Gastroesophageal sphincter (tissue), 4 donors: ENCODE results near the gene FAXC. TPM values are rescaled to one million over a fixed set of nuclear protein-coding genes. Genes with fewer than 3 reads are reported as not detected.
"Not testable (repeated sequence)": the region's sequence is repeated elsewhere in the genome, so short reads cannot be mapped to it uniquely, and the experiment has no call there.

Experiments
- ATAC-seq: fragments of 150-250 bp; one replicate; pipeline ENCODE4 v1.9.1; 2016; ENCODE audit warnings: mild to moderate bottlenecking, moderate library complexity
- H3K27ac ChIP-seq, 4 donors: fragments of 200-600 bp; sonication (generic) in 3 of 4; 1 replicate in 3 of 4; 2 replicates in 1 of 4; pipeline ENCODE4 v1.5.1; 2016 to 2019
- H3K27me3 ChIP-seq: fragments of 200-600 bp; sonication (generic); one replicate; pipeline ENCODE4 v1.5.1; 2019
- H3K36me3 ChIP-seq, 2 donors: fragments of 200-600 bp; sonication (generic); one replicate each; pipeline ENCODE4 v1.5.1; 2019; ENCODE audit warnings: control low read depth in 1 of 2
- H3K4me1 ChIP-seq, 3 donors: fragments of 200-600 bp; sonication (generic); 1 replicate in 2 of 3; 2 replicates in 1 of 3; pipeline ENCODE4 v1.5.1; 2016 to 2019; ENCODE audit warnings: control low read depth in 2 of 3
- H3K4me3 ChIP-seq, 2 donors: fragments of 200-600 bp; sonication (generic); one replicate each; pipeline ENCODE4 v1.5.1; 2019; ENCODE audit warnings: mild to moderate bottlenecking in 1 of 2, moderate library complexity in 1 of 2
- H3K9me3 ChIP-seq, 3 donors: fragments of 200-600 bp; sonication (generic); one replicate each; pipeline ENCODE4 v1.5.1; 2017 to 2019; ENCODE audit warnings: control low read depth in 2 of 3
- EP300 ChIP-seq: sonication (generic); formaldehyde crosslinking; IDR thresholded peaks from one replicate; pipeline ENCODE4 v1.6.1; 2017; ENCODE audit warnings: antibody characterized with exemption, mild to moderate bottlenecking
- POLR2A ChIP-seq, 2 donors: fragments of 450-650 bp; IDR thresholded peaks; one replicate each; pipeline ENCODE4 v1.6.1; 2017; ENCODE audit warnings: antibody characterized with exemption in 2 of 2, mild to moderate bottlenecking in 2 of 2, moderate library complexity in 1 of 2
- POLR2AphosphoS5 ChIP-seq: sonication (generic); formaldehyde crosslinking; IDR thresholded peaks from one replicate; pipeline ENCODE4 v1.6.1; 2017; ENCODE audit warnings: antibody characterized with exemption
- WGBS, 2 donors: methylation state at CpG; one replicate each; pipeline ENCODE4 v1.1.5; 2018; ENCODE audit warnings: low coverage in 1 of 2; 5-methylcytosine and 5-hydroxymethylcytosine counted together
- total RNA-seq, 4 donors: library from RNA; depleted of rRNA; stranded (reverse); fragments of >200 nt; gene quantifications; one replicate each; pipeline ENCODE4 v1.1.0, GENCODE V29; 2016
- TF ChIP-seq, protein P1 (sequence below), 4 experiments: fragments of 200-600 bp in 2 of 4; fragments of 450-650 bp in 2 of 4; sonication (generic) in 1 of 4; IDR thresholded peaks; one replicate each; pipeline ENCODE4 v1.5.1; 2017 to 2019; ENCODE audit warnings: antibody characterized with exemption in 4 of 4, mild to moderate bottlenecking in 2 of 4, moderate library complexity in 2 of 4

Gene FAXC
- total RNA-seq, 4 donors from 2014 or later, result 18.4 to 48.4 (median 22.6) TPM

- WGBS, 2 donors, result 88 to 92% methylated on average over 3 to 4 of the region's 4 CpGs
- no peaks in the 10 kb centered on the region for H3K36me3 ChIP-seq
- no peak for ATAC-seq
- peaks cover 6% of the 10 kb centered on the region for H3K27me3 ChIP-seq
- H3K4me1 ChIP-seq, result peaks cover 0 to 50% (median 0%) of the 10 kb centered on the region in 3 donors
- no peaks in the 10 kb centered on the region for H3K9me3 ChIP-seq
- TF ChIP-seq EP300 (no peak), POLR2A (IDR thresholded peaks at IDR 0.05) (no peak), POLR2AphosphoS5 (no peak)
- TF ChIP-seq, protein P1, sequence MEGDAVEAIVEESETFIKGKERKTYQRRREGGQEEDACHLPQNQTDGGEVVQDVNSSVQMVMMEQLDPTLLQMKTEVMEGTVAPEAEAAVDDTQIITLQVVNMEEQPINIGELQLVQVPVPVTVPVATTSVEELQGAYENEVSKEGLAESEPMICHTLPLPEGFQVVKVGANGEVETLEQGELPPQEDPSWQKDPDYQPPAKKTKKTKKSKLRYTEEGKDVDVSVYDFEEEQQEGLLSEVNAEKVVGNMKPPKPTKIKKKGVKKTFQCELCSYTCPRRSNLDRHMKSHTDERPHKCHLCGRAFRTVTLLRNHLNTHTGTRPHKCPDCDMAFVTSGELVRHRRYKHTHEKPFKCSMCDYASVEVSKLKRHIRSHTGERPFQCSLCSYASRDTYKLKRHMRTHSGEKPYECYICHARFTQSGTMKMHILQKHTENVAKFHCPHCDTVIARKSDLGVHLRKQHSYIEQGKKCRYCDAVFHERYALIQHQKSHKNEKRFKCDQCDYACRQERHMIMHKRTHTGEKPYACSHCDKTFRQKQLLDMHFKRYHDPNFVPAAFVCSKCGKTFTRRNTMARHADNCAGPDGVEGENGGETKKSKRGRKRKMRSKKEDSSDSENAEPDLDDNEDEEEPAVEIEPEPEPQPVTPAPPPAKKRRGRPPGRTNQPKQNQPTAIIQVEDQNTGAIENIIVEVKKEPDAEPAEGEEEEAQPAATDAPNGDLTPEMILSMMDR (IDR thresholded peaks at IDR 0.05), result no peak
- H3K27ac ChIP-seq, result peak overlapping the region in 3 of 4 donors; percentile 53 to 96 (median 92)
- no peak overlapping the region for H3K4me3 ChIP-seq
These were observed 4.3 kb downstream of the FAXC start for GRCh38 chr6:99345164-99345563.

GRCh38 chr6:99344289-99344688 is 5.2 kb downstream of the FAXC start:
- no peak overlapping the region for H3K4me3 ChIP-seq
- ATAC-seq, result no peak
- TF ChIP-seq POLR2A (IDR thresholded peaks at IDR 0.05), result no peak
- TF ChIP-seq POLR2AphosphoS5, result no peak
- TF ChIP-seq, protein P1 (IDR thresholded peaks at IDR 0.05), result no peak
- TF ChIP-seq EP300, result no peak
- 52 to 65% methylated on average over 3 of the region's 3 CpGs for WGBS, 2 donors
- H3K36me3 ChIP-seq, result no peaks in the 10 kb centered on the region
- H3K27me3 ChIP-seq, result no peaks in the 10 kb centered on the region
- no peaks in the 10 kb centered on the region for H3K9me3 ChIP-seq
- H3K27ac ChIP-seq, result peak overlapping the region in 3 of 4 donors; percentile 27 to 96 (median 92)
- peaks cover 0 to 41% (median 0%) of the 10 kb centered on the region in 3 donors for H3K4me1 ChIP-seq

GRCh38 chr6:99341862-99342455 is 7.5 kb downstream of the FAXC start:
- ATAC-seq, result no peak
- peak overlapping the region in 3 of 4 donors; percentile 27 to 96 (median 92) for H3K27ac ChIP-seq

DNA sequence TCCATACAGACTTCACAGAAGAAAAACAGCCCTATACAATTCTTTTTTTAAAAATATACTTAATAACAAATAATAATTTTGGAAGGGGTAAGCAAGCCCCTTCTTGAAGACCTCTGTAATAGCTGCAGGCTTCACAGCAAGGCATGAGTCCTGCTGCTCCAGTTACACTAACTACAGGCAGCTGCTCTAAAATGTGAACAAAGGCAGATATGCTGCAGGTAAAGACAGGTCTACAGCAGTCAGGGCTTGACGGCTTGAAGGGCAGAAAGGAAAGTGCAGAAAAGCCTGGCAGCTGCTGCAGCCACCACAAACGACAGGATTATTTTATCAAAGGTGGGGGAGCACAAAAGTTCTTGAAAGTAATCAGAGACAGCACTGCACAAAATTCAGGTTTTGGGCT is 11.3 kb downstream of the FAXC start:
- H3K4me1 ChIP-seq, result peaks cover 0 to 41% (median 3%) of the 10 kb centered on the region in 3 donors
- TF ChIP-seq POLR2AphosphoS5 (no peak), EP300 (no peak), POLR2A (IDR thresholded peaks at IDR 0.05) (no peak)
- TF ChIP-seq, protein P1 (IDR thresholded peaks at IDR 0.05), result no peak
- no peaks in the 10 kb centered on the region for H3K36me3 ChIP-seq
- H3K27me3 ChIP-seq, result no peaks in the 10 kb centered on the region
- ATAC-seq, result no peak
- WGBS, 2 donors, result 17 to 40% methylated on average over 1 to 2 of the region's 2 CpGs
- peak overlapping the region; percentile 41 to 84 (median 60) for H3K27ac ChIP-seq
- H3K4me3 ChIP-seq, result no peak overlapping the region
- no peaks in the 10 kb centered on the region for H3K9me3 ChIP-seq

More at GRCh38 chr6:99341862-99342455, 7.5 kb downstream of the FAXC start:
- Histone ChIP-seq H3K4me1 (peaks cover 0 to 42% (median 0%) of the 10 kb centered on the region in 3 donors), H3K36me3 (no peaks in the 10 kb centered on the region), H3K9me3 (no peaks in the 10 kb centered on the region), H3K4me3 (no peak overlapping the region), H3K27me3 (no peaks in the 10 kb centered on the region)
- TF ChIP-seq POLR2A (IDR thresholded peaks at IDR 0.05), result no peak
- TF ChIP-seq EP300, result no peak
- TF ChIP-seq, protein P1 (IDR thresholded peaks at IDR 0.05), result no peak
- TF ChIP-seq POLR2AphosphoS5, result no peak
- WGBS, 2 donors, result 71 to 80% methylated on average over 3 to 5 of the region's 5 CpGs

DNA sequence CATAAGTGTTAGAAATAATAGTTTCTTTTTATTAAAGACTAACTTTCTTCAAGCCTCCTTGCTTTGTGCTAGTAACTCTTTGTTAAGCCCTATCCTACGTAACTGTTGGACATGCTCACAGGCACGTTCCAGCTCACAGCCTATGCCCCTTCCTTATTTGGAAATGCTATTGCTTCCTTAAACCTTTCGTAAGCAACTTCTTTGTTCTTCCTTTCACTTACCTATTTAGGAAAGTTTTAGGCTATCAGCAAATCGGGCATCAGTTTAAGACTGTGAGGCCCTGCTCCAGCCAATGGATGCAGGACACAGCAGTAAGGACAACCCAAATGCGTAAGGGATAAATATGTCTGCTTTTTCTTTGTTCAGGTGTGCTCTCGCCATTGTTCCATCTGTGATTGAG is 14.2 kb downstream of the FAXC start:
- not testable (repeated sequence) for H3K27me3 ChIP-seq, H3K9me3 ChIP-seq, ATAC-seq, H3K36me3 ChIP-seq, H3K4me3 ChIP-seq
- Histone ChIP-seq H3K27ac (peak overlapping the region; percentile 55 to 84 (median 72)), H3K4me1 (peaks cover 0 to 45% (median 3%) of the 10 kb centered on the region in 3 donors)
- WGBS, 2 donors, result 46 to 58% methylated on average over 6 of the region's 6 CpGs
